RWPE1 (cell line): Measurements from ENCODE around the gene SCYGR8.

Experiments used
- CTCF ChIA-PET: fragments of 350-600 bp; sonication (Branson Sonifier 250); formaldehyde crosslinking; extraction: SDS; loops from one replicate; lab custom pipeline; 2021; lab: Yijun Ruan, JAX
- POLR2A ChIA-PET: fragments of 400-600 bp; formaldehyde crosslinking; extraction: SDS; loops from one replicate; lab custom pipeline; 2020; ENCODE audit warnings: antibody characterized with exemption; ENCODE audit not compliant: low non-redundant PET; lab: Yijun Ruan, JAX
- DNase-seq: peaks from one replicate; pipeline ENCODE4 v3.0.0; 2012; ENCODE audit warnings: low spot score
- H3K27ac ChIP-seq: fragments of 450-650 bp; 2 replicates; pipeline ENCODE4 v1.5.1; 2017
- CTCF ChIP-seq: fragments of 450-650 bp; conservative IDR thresholded peaks from 2 replicates; pipeline ENCODE4 v1.5.1; 2017; ENCODE audit warnings: low read depth, mild to moderate bottlenecking

Gene SCYGR8

GRCh38 chr2:227783404-227784138 is 37.9 kb downstream of the SCYGR8 start:
- POLR2A ChIA-PET: no interaction called here
- H3K27ac ChIP-seq: no peak overlapping the region
- CTCF ChIA-PET: interaction anchor here (0.6 to 0.9 kb wide), 3 partner anchors 79 to 573 kb away, joined by 3 read pairs; no protein-coding TSS in a partner anchor
- no peak for TF ChIP-seq CTCF
- DNase-seq: no peak

- DNase-seq: no peak
- CTCF ChIA-PET: interaction anchor here (0.7 kb wide), 1 partner anchor 481 kb away, joined by 4 read pairs; no protein-coding TSS in a partner anchor
- TF ChIP-seq CTCF: no peak
- POLR2A ChIA-PET: no interaction called here
- H3K27ac ChIP-seq: no peak overlapping the region
Measured at GRCh38 chr2:227785293-227785692, 39.6 kb downstream of the SCYGR8 start.

- no peak overlapping the region; the same call in 1 of the 2 replicates for H3K27ac ChIP-seq
- CTCF ChIA-PET: no interaction called here
- no peak for DNase-seq
- POLR2A ChIA-PET: no interaction called here
- no peak for TF ChIP-seq CTCF
Measured at GRCh38 chr2:227788561-227789018, 42.9 kb downstream of the SCYGR8 start.

- DNase-seq: no peak
- no peak for TF ChIP-seq CTCF
- POLR2A ChIA-PET: no interaction called here
- H3K27ac ChIP-seq: no peak overlapping the region
- CTCF ChIA-PET: interaction anchor here (0.7 kb wide), 1 partner anchor 8 kb away, joined by 3 read pairs; no protein-coding TSS in a partner anchor
Measured at GRCh38 chr2:227789803-227790202, 44.1 kb downstream of the SCYGR8 start.

- no peak for TF ChIP-seq CTCF
- no peak overlapping the region for H3K27ac ChIP-seq
- POLR2A ChIA-PET: no interaction called here
- CTCF ChIA-PET: no interaction called here
- DNase-seq: no peak
Measured at GRCh38 chr2:227793148-227793712, 47.5 kb downstream of the SCYGR8 start.
